Left ventricle myocardium inferior (tissue), 1 donor: Measurements from ENCODE around the gene MED26. TPM values are rescaled to one million over a fixed set of nuclear protein-coding genes. Genes with fewer than 3 reads are reported as not detected.
"Not testable (repeated sequence)": the region's sequence is repeated elsewhere in the genome, so short reads cannot be mapped to it uniquely, and the experiment has no call there.

Experiments
- DNase-seq: peaks from one replicate; pipeline ENCODE4 v3.0.0-alpha.2; 2020
- H3K27ac ChIP-seq: fragments of 200-600 bp; replicated peaks from 2 replicates; pipeline ENCODE4 v1.8.0; 2021
- H3K27me3 ChIP-seq: fragments of 200-600 bp; 2 replicates; pipeline ENCODE4 v1.8.0; 2021; ENCODE audit warnings: low read depth
- H3K36me3 ChIP-seq: fragments of 200-600 bp; 2 replicates; pipeline ENCODE4 v1.8.0; 2021
- H3K4me1 ChIP-seq: fragments of 200-600 bp; 2 replicates; pipeline ENCODE4 v1.8.0; 2021
- H3K4me3 ChIP-seq: fragments of 200-600 bp; 2 replicates; pipeline ENCODE4 v1.8.0; 2021; ENCODE audit warnings: mild to moderate bottlenecking, moderate library complexity
- H3K9me3 ChIP-seq: fragments of 200-600 bp; replicated peaks from 2 replicates; pipeline ENCODE4 v1.8.0; 2021
- CTCF ChIP-seq: fragments of 200-600 bp; IDR thresholded peaks from 2 replicates; pipeline ENCODE4 v1.8.0; 2021; ENCODE audit warnings: antibody characterized with exemption, mild to moderate bottlenecking, borderline replicate concordance
- intact Hi-C: fragments of 100-400 bp; cut with micrococcal nuclease; formaldehyde crosslinking; loops from one replicate; pipeline ENCODE4 v1.11.0; 2022
- total RNA-seq: library from RNA; stranded (reverse); fragmentation: NEBNext Ultra II Directional; extraction: Animal tissue kit (Norgen Biotek cat#: 25700); gene quantifications from one replicate; pipeline ENCODE4 v1.2.1, GENCODE V29; 2021
- donor health status: DM: no; HTN: yes; CAD: no; lungs with severe emphysema.

Gene MED26
- total RNA-seq, 1 donor from 2014 or later, result 4.0 TPM

- Histone ChIP-seq H3K4me1 (peaks cover 46% of the 10 kb centered on the region), H3K4me3 (no peak overlapping the region), H3K27me3 (no peaks in the 10 kb centered on the region), H3K27ac (no peak overlapping the region), H3K36me3 (peaks cover 81% of the 10 kb centered on the region), H3K9me3 (no peaks in the 10 kb centered on the region)
- intact Hi-C loops, result no loop called here
- no peak for TF ChIP-seq CTCF
- no peak for DNase-seq
These were observed 26.1 kb upstream of the MED26 start for GRCh38 chr19:16654140-16654539.

- Histone ChIP-seq H3K27ac (no peak overlapping the region), H3K36me3 (peaks cover 71% of the 10 kb centered on the region), H3K27me3 (no peaks in the 10 kb centered on the region), H3K4me3 (no peak overlapping the region), H3K9me3 (no peaks in the 10 kb centered on the region), H3K4me1 (peaks cover 33% of the 10 kb centered on the region)
- intact Hi-C loops, result no loop called here
- DNase-seq, result no peak
- no peak for TF ChIP-seq CTCF
These were observed 24.9 kb upstream of the MED26 start for GRCh38 chr19:16652854-16653253.

- H3K4me3 ChIP-seq, H3K27me3 ChIP-seq, DNase-seq, intact Hi-C loops, H3K27ac ChIP-seq, H3K9me3 ChIP-seq: not testable (repeated sequence)
- Histone ChIP-seq H3K4me1 (peaks cover 20% of the 10 kb centered on the region), H3K36me3 (peaks cover 71% of the 10 kb centered on the region)
These were observed 23.6 kb upstream of the MED26 start for GRCh38 chr19:16651421-16652188.

- no peak for DNase-seq
- H3K4me1 ChIP-seq, result peaks cover 20% of the 10 kb centered on the region
These were observed 22.8 kb upstream of the MED26 start for GRCh38 chr19:16650821-16651220.

GRCh38 chr19:16649734-16650133 is 21.7 kb upstream of the MED26 start:
- H3K9me3 ChIP-seq, result no peaks in the 10 kb centered on the region
- no peak for DNase-seq
- TF ChIP-seq CTCF, result no peak
- no peak overlapping the region for H3K4me3 ChIP-seq
- H3K4me1 ChIP-seq, result peaks cover 16% of the 10 kb centered on the region
- H3K36me3 ChIP-seq, result peaks cover 72% of the 10 kb centered on the region
- H3K27ac ChIP-seq, result no peak overlapping the region
- no peaks in the 10 kb centered on the region for H3K27me3 ChIP-seq
- intact Hi-C loops, result no loop called here

More at GRCh38 chr19:16650821-16651220, 22.8 kb upstream of the MED26 start:
- Histone ChIP-seq H3K4me3 (no peak overlapping the region), H3K9me3 (no peaks in the 10 kb centered on the region), H3K27ac (no peak overlapping the region), H3K27me3 (no peaks in the 10 kb centered on the region), H3K36me3 (peaks cover 72% of the 10 kb centered on the region)
- intact Hi-C loops, result no loop called here
- TF ChIP-seq CTCF, result no peak

- peaks cover 16% of the 10 kb centered on the region for H3K4me1 ChIP-seq
- no peak for TF ChIP-seq CTCF
- peaks cover 76% of the 10 kb centered on the region for H3K36me3 ChIP-seq
- no peak for DNase-seq
- no peaks in the 10 kb centered on the region for H3K27me3 ChIP-seq
- no peaks in the 10 kb centered on the region for H3K9me3 ChIP-seq
- intact Hi-C loops, result no loop called here
- H3K27ac ChIP-seq, result no peak overlapping the region
- H3K4me3 ChIP-seq, result no peak overlapping the region
These were observed 17.1 kb upstream of the MED26 start for GRCh38 chr19:16645140-16645539.
